GM19372 (cell line): ENCODE measurements around the gene FIGNL2.

ENCODE experiments used
- ATAC-seq: cut with Tn5 transposase; IDR thresholded peaks from one replicate; pipeline ENCODE4 v1.9.1; 2021; ENCODE audit warnings: mild to moderate bottlenecking, low read depth, moderate library complexity; ENCODE audit not compliant: unreplicated experiment

FIGNL2 gene

DNA sequence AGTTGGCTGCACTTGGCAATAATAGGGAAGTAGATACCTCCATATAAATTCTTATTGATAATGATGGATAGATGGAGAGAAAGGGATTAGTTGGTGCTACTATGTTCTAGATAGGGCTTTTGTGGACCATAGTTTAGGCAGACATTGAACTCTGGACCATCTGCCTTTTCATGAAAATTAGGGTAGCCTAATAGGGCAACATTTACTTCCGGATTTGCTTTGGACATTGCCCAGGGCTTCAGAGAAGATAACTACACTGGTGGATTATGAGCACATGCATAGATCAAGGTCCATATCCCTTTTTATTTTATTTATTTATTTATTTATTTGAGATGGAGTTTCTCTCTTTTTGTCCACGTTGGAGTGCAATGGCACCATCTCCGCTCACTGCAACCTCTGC lies 70.5 kb downstream of the FIGNL2 start:
- ATAC-seq, result no peak

GRCh38 chr12:51777457-51777856 lies 71.1 kb downstream of the FIGNL2 start:
- no peak for ATAC-seq

DNA sequence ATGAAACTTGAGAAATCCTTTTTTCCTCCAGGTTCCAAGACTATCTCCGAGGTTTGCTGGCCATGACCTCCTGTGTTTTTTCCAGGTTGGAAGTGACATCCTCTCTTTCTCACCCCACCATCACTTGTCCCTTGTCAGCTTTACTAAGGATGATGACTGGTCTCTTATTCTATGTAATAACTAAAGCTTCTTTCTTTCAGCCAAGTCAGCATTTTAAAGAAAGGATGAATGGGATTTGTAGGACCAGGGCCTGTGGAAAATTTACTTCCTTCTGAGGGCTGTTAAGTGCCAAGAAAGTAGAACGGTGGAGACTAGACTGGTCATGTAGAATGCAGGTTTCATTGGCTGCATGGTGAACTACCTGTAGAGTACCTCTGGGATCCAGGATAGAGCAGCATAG lies 73.6 kb downstream of the FIGNL2 start:
- no peak for ATAC-seq

GRCh38 chr12:51773145-51773869 lies 75.2 kb downstream of the FIGNL2 start:
- ATAC-seq, result no peak

GRCh38 chr12:51771008-51771407 lies 77.5 kb downstream of the FIGNL2 start:
- ATAC-seq, result no peak
